ENCODE measurements around the gene DLGAP1. TPM values are rescaled to one million over a fixed set of nuclear protein-coding genes. Genes with fewer than 3 reads are reported as not detected.

Gene DLGAP1
- total and polyA plus RNA-seq, 2 donors (not counting 1 experiment from before 2014, with no cell fraction given) = 0.07 to 0.61 TPM

GRCh38 chr18:3875376-3875775 lies 579.7 kb downstream of the DLGAP1 start:
- H3K9ac ChIP-seq (ENCODE audit: low read length) = no peak overlapping the region
- no peak overlapping the region for H2AFZ ChIP-seq (ENCODE audit: insufficient read depth, low read depth, low read length, poor library complexity, severe bottlenecking)
- H3K27ac Mint-ChIP-seq = no peak overlapping the region
- intact Hi-C loops (cut with micrococcal nuclease) = no loop called here
- H3K27ac ChIP-seq (ENCODE audit: low read length in 2 of 2) = no peak overlapping the region
- no peaks in the 10 kb centered on the region for H3K79me2 ChIP-seq (ENCODE audit: control insufficient read depth, insufficient read depth, low read length)
- peaks cover 0 to 11% (median 0%) of the 10 kb centered on the region in 3 donors for H3K9me3 ChIP-seq (ENCODE audit: control extremely low read depth in 1 of 3, control insufficient read depth in 2 of 3, insufficient read depth in 1 of 3, low read length in 2 of 3)
- ATAC-seq (ENCODE audit: low read depth) (no peak), DNase-seq (no peak)
- no peaks in the 10 kb centered on the region for H3K4me1 Mint-ChIP-seq
- no peaks in the 10 kb centered on the region for H3K4me1 ChIP-seq (ENCODE audit: control insufficient read depth in 2 of 2, insufficient read depth in 2 of 2, low read length in 2 of 2)
- CTCF ChIA-PET = no interaction called here
- no peaks in the 10 kb centered on the region for H3K36me3 ChIP-seq (replicated peaks in 1 of 2; ENCODE audit: control extremely low read depth in 1 of 2, control insufficient read depth in 1 of 2, extremely low read depth in 1 of 2, insufficient read depth in 2 of 2, low read length in 1 of 2)
- no peaks in the 10 kb centered on the region for H3K27me3 ChIP-seq (replicated peaks in 1 of 4; ENCODE audit: control extremely low read depth in 1 of 4, control insufficient read depth in 3 of 4, insufficient read depth in 4 of 4, low read length in 3 of 4)
- no CpG with 5 or more reads among the region's 2 CpGs for WGBS (ENCODE audit: insufficient coverage)
- POLR2A ChIA-PET = no interaction called here
- no peak overlapping the region for H3K4me3 Mint-ChIP-seq
- peaks cover 15% of the 10 kb centered on the region for H3K27me3 Mint-ChIP-seq
- no peaks in the 10 kb centered on the region for H4K20me1 ChIP-seq (ENCODE audit: control insufficient read depth, insufficient read depth, low read length, poor library complexity, severe bottlenecking)
- no peak overlapping the region for H3K4me2 ChIP-seq (replicated peaks; ENCODE audit: low read depth, low read length, poor library complexity, severe bottlenecking)
- TF ChIP-seq EZH2 (IDR thresholded peaks at IDR 0.05; ENCODE audit: borderline replicate concordance, insufficient read depth, low read depth, low read length, poor library complexity, severe bottlenecking) (no peak), CTCF (IDR thresholded peaks at IDR 0.05) (no peak)
- no peaks in the 10 kb centered on the region for H3K9me3 Mint-ChIP-seq (ENCODE audit: insufficient read depth)
- H3K4me3 ChIP-seq (ENCODE audit: control extremely low read depth in 1 of 5, extremely low read depth in 1 of 5, insufficient read depth in 1 of 5, low read depth in 2 of 5, low read length in 4 of 5) = no peak overlapping the region

GRCh38 chr18:3874581-3874980 lies 580.5 kb downstream of the DLGAP1 start:
- DNase-seq = no peak
- Histone ChIP-seq H3K27ac (ENCODE audit: low read length in 2 of 2) (no peak overlapping the region), H3K9ac (ENCODE audit: low read length) (no peak overlapping the region), H3K9me3 (ENCODE audit: control extremely low read depth in 1 of 3, control insufficient read depth in 2 of 3, insufficient read depth in 1 of 3, low read length in 2 of 3) (peaks cover 0 to 4% (median 0%) of the 10 kb centered on the region in 3 donors), H3K4me2 (replicated peaks; ENCODE audit: low read depth, low read length, poor library complexity, severe bottlenecking) (no peak overlapping the region), H3K79me2 (ENCODE audit: control insufficient read depth, insufficient read depth, low read length) (no peaks in the 10 kb centered on the region), H3K4me1 (ENCODE audit: control insufficient read depth in 2 of 2, insufficient read depth in 2 of 2, low read length in 2 of 2) (no peaks in the 10 kb centered on the region), H3K36me3 (replicated peaks in 1 of 2; ENCODE audit: control extremely low read depth in 1 of 2, control insufficient read depth in 1 of 2, extremely low read depth in 1 of 2, insufficient read depth in 2 of 2, low read length in 1 of 2) (no peaks in the 10 kb centered on the region), H4K20me1 (ENCODE audit: control insufficient read depth, insufficient read depth, low read length, poor library complexity, severe bottlenecking) (no peaks in the 10 kb centered on the region), H2AFZ (ENCODE audit: insufficient read depth, low read depth, low read length, poor library complexity, severe bottlenecking) (no peak overlapping the region), H3K4me3 (ENCODE audit: control extremely low read depth in 1 of 5, extremely low read depth in 1 of 5, insufficient read depth in 1 of 5, low read depth in 2 of 5, low read length in 4 of 5) (no peak overlapping the region), H3K27me3 (replicated peaks in 1 of 4; ENCODE audit: control extremely low read depth in 1 of 4, control insufficient read depth in 3 of 4, insufficient read depth in 4 of 4, low read length in 3 of 4) (no peaks in the 10 kb centered on the region)
- TF ChIP-seq CTCF (IDR thresholded peaks at IDR 0.05) (no peak), EZH2 (IDR thresholded peaks at IDR 0.05; ENCODE audit: borderline replicate concordance, insufficient read depth, low read depth, low read length, poor library complexity, severe bottlenecking) (no peak)
- Mint-ChIP-seq H3K4me3 (no peak overlapping the region), H3K4me1 (no peaks in the 10 kb centered on the region), H3K27me3 (peaks cover 15% of the 10 kb centered on the region), H3K27ac (no peak overlapping the region), H3K9me3 (ENCODE audit: insufficient read depth) (no peaks in the 10 kb centered on the region)
- no peak for ATAC-seq (ENCODE audit: low read depth)
- ChIA-PET CTCF (no interaction called here), POLR2A (no interaction called here)
- 93% methylated on average over 2 of the region's 3 CpGs for WGBS (ENCODE audit: insufficient coverage)
- intact Hi-C loops (cut with micrococcal nuclease) = no loop called here
